Measurements from ENCODE around the gene ENG.

ENG gene

GRCh38 chr9:127829205-127829906 lies 25.1 kb downstream of the ENG start:
- H3K9me3 ChIP-seq (ENCODE audit: insufficient read depth, low read length) = no peaks in the 10 kb centered on the region
- H3F3A ChIP-seq (ENCODE audit: insufficient read depth) = no peaks in the 10 kb centered on the region
- H2AFZ ChIP-seq (ENCODE audit: low read depth, low read length, severe bottlenecking) = no peak overlapping the region
- H4K20me1 ChIP-seq (ENCODE audit: low read depth, low read length) = no peaks in the 10 kb centered on the region
- no peak overlapping the region for H3K4me2 ChIP-seq (ENCODE audit: low read depth, low read length, poor library complexity, severe bottlenecking)
- TF ChIP-seq EZH2phosphoT487 (conservative IDR thresholded peaks at IDR 0.05; ENCODE audit: low read length) (no peak), CTCF (IDR thresholded peaks at IDR 0.05; ENCODE audit: insufficient read depth, low read length, poor library complexity, severe bottlenecking) (no peak)
- no peaks in the 10 kb centered on the region for H3K79me2 ChIP-seq (ENCODE audit: insufficient read depth, low read length)
- H3K9me2 ChIP-seq (replicated peaks; ENCODE audit: insufficient read depth, low read length) = no peaks in the 10 kb centered on the region
- H3K27ac ChIP-seq (ENCODE audit: low read depth, low read length) = no peak overlapping the region
- H3K36me3 ChIP-seq (ENCODE audit: low read length) = no peaks in the 10 kb centered on the region
- H3K27me3 ChIP-seq (ENCODE audit: low read length) = no peaks in the 10 kb centered on the region
- no peak overlapping the region for H3K9ac ChIP-seq (ENCODE audit: low read length)
- H3K4me3 ChIP-seq (ENCODE audit: insufficient read depth, low read length, poor library complexity, severe bottlenecking) = no peak overlapping the region

- no peaks in the 10 kb centered on the region for H3F3A ChIP-seq (ENCODE audit: insufficient read depth)
- H3K9me3 ChIP-seq (ENCODE audit: insufficient read depth, low read length) = no peaks in the 10 kb centered on the region
- H3K27ac ChIP-seq (ENCODE audit: low read depth, low read length) = no peak overlapping the region
- H3K9me2 ChIP-seq (replicated peaks; ENCODE audit: insufficient read depth, low read length) = no peaks in the 10 kb centered on the region
- no peak overlapping the region for H3K4me3 ChIP-seq (ENCODE audit: insufficient read depth, low read length, poor library complexity, severe bottlenecking)
- TF ChIP-seq CTCF (IDR thresholded peaks at IDR 0.05; ENCODE audit: insufficient read depth, low read length, poor library complexity, severe bottlenecking) (no peak), EZH2phosphoT487 (conservative IDR thresholded peaks at IDR 0.05; ENCODE audit: low read length) (no peak)
- no peak overlapping the region for H3K9ac ChIP-seq (ENCODE audit: low read length)
- no peaks in the 10 kb centered on the region for H3K79me2 ChIP-seq (ENCODE audit: insufficient read depth, low read length)
- no peaks in the 10 kb centered on the region for H3K27me3 ChIP-seq (ENCODE audit: low read length)
- H3K4me2 ChIP-seq (ENCODE audit: low read depth, low read length, poor library complexity, severe bottlenecking) = no peak overlapping the region
- H4K20me1 ChIP-seq (ENCODE audit: low read depth, low read length) = no peaks in the 10 kb centered on the region
- no peaks in the 10 kb centered on the region for H3K36me3 ChIP-seq (ENCODE audit: low read length)
- H2AFZ ChIP-seq (ENCODE audit: low read depth, low read length, severe bottlenecking) = no peak overlapping the region
Measured at GRCh38 chr9:127828262-127829031, 26.0 kb downstream of the ENG start.

- no peak overlapping the region for H3K9ac ChIP-seq (ENCODE audit: low read length)
Measured at GRCh38 chr9:127826253-127826913, 28.1 kb downstream of the ENG start.

More at GRCh38 chr9:127826253-127826913, 28.1 kb downstream of the ENG start:
- Histone ChIP-seq H3K79me2 (ENCODE audit: insufficient read depth, low read length) (no peaks in the 10 kb centered on the region), H3K27me3 (ENCODE audit: low read length) (no peaks in the 10 kb centered on the region), H3K4me2 (ENCODE audit: low read depth, low read length, poor library complexity, severe bottlenecking) (no peak overlapping the region), H2AFZ (ENCODE audit: low read depth, low read length, severe bottlenecking) (no peak overlapping the region), H3K9me3 (ENCODE audit: insufficient read depth, low read length) (no peaks in the 10 kb centered on the region), H3K4me3 (ENCODE audit: insufficient read depth, low read length, poor library complexity, severe bottlenecking) (no peak overlapping the region), H3K9me2 (replicated peaks; ENCODE audit: insufficient read depth, low read length) (no peaks in the 10 kb centered on the region), H4K20me1 (ENCODE audit: low read depth, low read length) (no peaks in the 10 kb centered on the region), H3K27ac (ENCODE audit: low read depth, low read length) (no peak overlapping the region), H3F3A (ENCODE audit: insufficient read depth) (peaks cover 10% of the 10 kb centered on the region; the same call in 1 of the 2 replicates), H3K36me3 (ENCODE audit: low read length) (no peaks in the 10 kb centered on the region)
- TF ChIP-seq CTCF (IDR thresholded peaks at IDR 0.05; ENCODE audit: insufficient read depth, low read length, poor library complexity, severe bottlenecking) (no peak), EZH2phosphoT487 (conservative IDR thresholded peaks at IDR 0.05; ENCODE audit: low read length) (no peak)

Data from SU-DHL-6 (cell line).